SK-N-MC (cell line): Measurements from ENCODE around the gene RETREG2.

ENCODE experiments used
- EZH2 ChIP-seq: fragments of 200-600 bp; sonication (generic); IDR thresholded peaks from one replicate; pipeline ENCODE4 v1.6.1; 2017; ENCODE audit warnings: antibody characterized with exemption
- POLR2AphosphoS5 ChIP-seq: IDR thresholded peaks from 2 replicates; pipeline ENCODE4 v1.6.1; 2012; ENCODE audit warnings: mild to moderate bottlenecking, low read depth, low read length, borderline replicate concordance

- TF ChIP-seq POLR2AphosphoS5 = no peak
- TF ChIP-seq EZH2 = no peak
Measured at GRCh38 chr2:219223831-219224610, 45.9 kb downstream of the RETREG2 start.
